Erythroblast (primary cell): Measurements from ENCODE around the gene PHACTR2.

ENCODE experiments used
- GATA1 ChIP-seq: IDR thresholded peaks from 2 replicates; pipeline ENCODE4 v1.6.1; 2011; ENCODE audit warnings: low read depth, mild to moderate bottlenecking, control low read depth, low read length, moderate library complexity
- POLR2A ChIP-seq: IDR thresholded peaks from 2 replicates; pipeline ENCODE4 v1.6.1; 2011; ENCODE audit warnings: mild to moderate bottlenecking, low read length

- TF ChIP-seq POLR2A: no peak
- TF ChIP-seq GATA1: no peak
Measured at GRCh38 chr6:143694013-143694412, 16.2 kb downstream of the PHACTR2 start.
